T-helper 2 cell (primary cell): ENCODE data around the gene PROS1.
"Not testable (repeated sequence)": the region's sequence is repeated elsewhere in the genome, so short reads cannot be mapped to it uniquely, and the experiment has no call there.

ENCODE experiments used
- DNase-seq, 5 experiments: peaks; one replicate each; pipeline versions ENCODE4 v3.0.0 to v3.0.0-alpha.2; 2012 to 2022

The PROS1 gene

DNA sequence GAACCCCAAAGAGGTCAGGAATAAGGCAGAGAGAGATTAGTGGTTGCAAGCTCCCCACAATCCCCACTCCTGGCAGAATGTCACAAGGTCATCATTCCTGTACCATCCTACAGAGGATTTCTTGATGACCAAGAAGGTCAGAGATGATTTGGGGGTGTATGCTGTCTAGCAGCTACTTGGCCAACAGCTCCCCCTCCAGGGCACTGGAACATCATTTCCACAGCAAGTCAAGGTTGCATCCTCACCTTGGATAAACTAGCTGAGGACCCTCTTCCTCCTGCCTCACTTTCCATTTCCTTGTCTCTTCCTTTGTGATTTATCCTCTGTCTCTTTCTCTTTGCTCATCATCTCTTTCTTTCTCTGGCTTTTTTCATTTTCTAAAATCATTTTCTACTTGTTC is 106.3 kb downstream of the PROS1 start:
- DNase-seq, result no peak

- DNase-seq, result no peak
These were observed 112.7 kb downstream of the PROS1 start for GRCh38 chr3:93861017-93861416.

- DNase-seq, result no peak
These were observed 118.3 kb downstream of the PROS1 start for GRCh38 chr3:93855401-93855800.

- DNase-seq, result not testable (repeated sequence)
These were observed 121.5 kb downstream of the PROS1 start for GRCh38 chr3:93852228-93852627.

GRCh38 chr3:93843981-93844380 is 129.7 kb downstream of the PROS1 start:
- DNase-seq, result no peak

DNA sequence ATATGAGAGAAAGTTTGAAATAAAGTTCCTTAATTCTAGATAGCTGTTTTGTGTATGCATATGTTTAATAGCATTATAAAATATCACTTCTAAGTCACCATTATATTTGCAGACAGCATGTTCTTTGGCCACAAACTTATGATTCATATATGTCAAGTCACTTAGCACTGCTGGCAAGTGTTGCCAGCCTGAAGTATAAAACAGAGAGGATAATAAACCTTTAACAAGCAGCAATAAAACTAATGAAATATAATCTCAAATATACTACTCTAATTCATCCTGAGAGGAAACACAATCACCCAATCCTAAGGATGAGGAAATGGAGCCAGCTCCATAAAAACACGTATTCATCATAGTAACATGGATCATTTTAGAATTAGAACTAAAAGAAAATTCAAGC is 134.5 kb downstream of the PROS1 start:
- not testable (repeated sequence) for DNase-seq
